SK-N-MC (cell line): ENCODE data around the gene PMPCA.

Experiments
- DNase-seq: peaks from one replicate; pipeline ENCODE4 v3.0.0-alpha.2; 2011; ENCODE audit warnings: low read depth, low spot score
- H3K27ac ChIP-seq: fragments of 200-600 bp; sonication (generic); 2 replicates; pipeline ENCODE4 v1.5.1; 2016; ENCODE audit warnings: mixed run types
- H3K36me3 ChIP-seq: fragments of 200-600 bp; sonication (generic); 2 replicates; pipeline ENCODE4 v1.6.1; 2017; ENCODE audit warnings: antibody characterized with exemption, low read length, mixed read lengths; ENCODE audit not compliant: insufficient read depth
- H3K4me3 ChIP-seq: fragments of 200-600 bp; sonication (generic); 2 replicates; pipeline ENCODE4 v1.5.1; 2016
- H3K9ac ChIP-seq: fragments of 200-600 bp; sonication (generic); 2 replicates; pipeline ENCODE4 v1.8.0; 2017; ENCODE audit warnings: mixed run types, mixed read lengths; ENCODE audit not compliant: insufficient read length
- H3K9me3 ChIP-seq: fragments of 200-600 bp; sonication (generic); 2 replicates; pipeline ENCODE4 v1.6.1; 2017; ENCODE audit warnings: low read depth, mild to moderate bottlenecking, antibody characterized with exemption, low read length, moderate library complexity, mixed read lengths
- EZH2 ChIP-seq: fragments of 200-600 bp; sonication (generic); IDR thresholded peaks from one replicate; pipeline ENCODE4 v1.6.1; 2017; ENCODE audit warnings: antibody characterized with exemption
- FOXP2 ChIP-seq: optimal IDR thresholded peaks from 2 replicates; pipeline ENCODE3; 2011; ENCODE audit warnings: mild to moderate bottlenecking, moderate library complexity; ENCODE audit not compliant: insufficient read depth; ENCODE audit errors: extremely low read length, control extremely low read depth
- POLR2AphosphoS5 ChIP-seq: IDR thresholded peaks from 2 replicates; pipeline ENCODE4 v1.6.1; 2012; ENCODE audit warnings: mild to moderate bottlenecking, low read depth, low read length, borderline replicate concordance

PMPCA gene

DNA sequence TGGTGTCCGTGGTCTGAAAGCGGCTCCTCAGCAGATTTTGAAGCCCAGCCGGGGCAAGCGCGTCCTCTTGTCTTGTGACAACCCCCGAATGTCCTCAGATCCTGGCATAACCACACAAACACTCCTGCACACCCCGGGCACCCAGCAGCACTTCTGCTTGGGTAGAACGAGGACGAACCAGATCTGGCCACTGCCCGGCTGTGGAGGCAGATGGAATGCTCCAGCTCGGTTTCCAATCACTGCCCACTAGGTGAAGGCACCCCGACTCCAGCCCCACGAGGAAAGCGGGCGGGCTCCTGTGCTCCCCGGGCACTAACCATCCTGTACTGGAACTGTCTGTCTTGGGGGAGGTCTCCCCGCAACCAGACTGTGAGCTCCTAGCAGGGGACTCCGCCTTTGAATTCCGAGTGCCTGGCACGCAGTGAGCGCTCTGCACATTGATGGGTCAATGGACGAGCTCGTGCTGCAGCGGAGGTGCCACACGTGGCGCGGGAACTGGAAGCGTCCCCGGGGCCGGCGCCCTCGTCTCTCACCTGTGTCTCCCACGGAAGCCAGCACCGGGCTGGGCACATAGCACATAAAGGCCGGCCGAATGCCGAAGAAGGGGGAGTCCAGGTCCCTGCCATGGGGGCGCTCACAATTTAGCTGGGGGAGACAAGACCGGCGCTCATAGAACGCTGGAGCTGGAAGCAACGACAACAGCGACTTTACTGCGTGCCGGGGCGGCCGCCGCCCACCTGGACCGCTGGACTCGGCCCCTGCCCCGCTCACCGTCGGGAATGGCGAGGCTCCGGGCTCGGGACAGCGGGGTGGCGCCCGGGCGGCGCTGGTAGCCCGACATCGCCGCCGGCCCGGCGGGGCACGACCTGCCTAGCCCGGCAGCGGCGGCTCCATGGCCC is 652 bp upstream of the PMPCA start:
- H3K36me3 ChIP-seq = peaks cover 61% of the 10 kb centered on the region
- no peak for TF ChIP-seq EZH2
- TF ChIP-seq FOXP2 = no peak
- no peak; the same call in 1 of the 2 replicates for TF ChIP-seq POLR2AphosphoS5
- DNase-seq = no peak

DNA sequence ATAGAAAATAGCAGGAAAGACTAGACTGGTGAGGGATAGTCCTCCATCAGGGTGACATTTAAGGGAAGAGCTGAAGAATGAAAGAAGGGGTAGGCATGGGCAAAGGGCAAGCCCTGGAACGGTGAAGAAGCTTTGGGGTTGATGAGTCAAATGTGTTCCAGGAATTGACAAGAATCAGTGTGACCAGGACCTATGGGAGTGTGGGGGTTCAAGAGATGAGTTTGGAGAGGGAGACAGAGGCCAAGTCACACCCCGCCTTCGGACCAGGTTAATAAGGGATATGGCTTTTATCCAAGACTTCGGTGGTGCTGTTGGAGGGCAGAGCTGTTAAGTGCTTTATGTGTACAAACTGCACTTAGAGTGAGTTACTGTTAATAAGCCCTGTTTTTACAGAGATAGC is 920 bp downstream of the PMPCA start:
- H3K4me3 ChIP-seq = peak overlapping the region; percentile 96
- TF ChIP-seq POLR2AphosphoS5 = no peak
- TF ChIP-seq EZH2 = no peak
- no peak for TF ChIP-seq FOXP2
- H3K9me3 ChIP-seq = no peaks in the 10 kb centered on the region
- no peak for DNase-seq
- H3K36me3 ChIP-seq = peaks cover 60% of the 10 kb centered on the region
- H3K27ac ChIP-seq = no peak overlapping the region
- H3K9ac ChIP-seq = peak overlapping the region; percentile 96

More for the DNA sequence above, 652 bp upstream of the PMPCA start:
- H3K4me3 ChIP-seq = peak overlapping the region; percentile 98
- H3K27ac ChIP-seq = peak overlapping the region; percentile 42; the same call in 1 of the 2 replicates
- H3K9me3 ChIP-seq = no peaks in the 10 kb centered on the region
- H3K9ac ChIP-seq = peak overlapping the region; percentile 95

DNA sequence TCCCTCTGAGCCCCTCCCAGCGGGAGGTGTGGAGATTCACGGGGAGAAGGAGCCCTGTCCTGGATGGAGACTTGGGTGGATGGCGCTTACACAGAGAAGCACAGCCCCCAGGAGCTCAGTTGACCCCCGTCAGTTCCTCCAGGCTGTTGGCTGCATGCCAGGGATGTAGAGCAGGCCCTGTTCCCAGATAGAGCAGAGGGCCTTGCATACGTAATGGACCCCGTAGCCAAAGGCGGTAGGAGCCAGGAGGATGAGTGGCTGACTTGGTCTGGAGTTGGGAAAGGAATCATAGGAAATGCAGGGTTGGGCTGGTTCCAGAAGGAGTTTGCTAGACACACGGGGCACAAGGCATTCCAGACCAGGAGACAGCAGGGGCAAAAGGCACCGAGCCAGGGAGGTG is 2.5 kb downstream of the PMPCA start:
- Histone ChIP-seq H3K36me3 (peaks cover 59% of the 10 kb centered on the region), H3K4me3 (no peak overlapping the region), H3K9me3 (no peaks in the 10 kb centered on the region), H3K27ac (no peak overlapping the region), H3K9ac (no peak overlapping the region)
- TF ChIP-seq EZH2 = no peak
- no peak for TF ChIP-seq POLR2AphosphoS5
- no peak for TF ChIP-seq FOXP2
- no peak for DNase-seq

DNA sequence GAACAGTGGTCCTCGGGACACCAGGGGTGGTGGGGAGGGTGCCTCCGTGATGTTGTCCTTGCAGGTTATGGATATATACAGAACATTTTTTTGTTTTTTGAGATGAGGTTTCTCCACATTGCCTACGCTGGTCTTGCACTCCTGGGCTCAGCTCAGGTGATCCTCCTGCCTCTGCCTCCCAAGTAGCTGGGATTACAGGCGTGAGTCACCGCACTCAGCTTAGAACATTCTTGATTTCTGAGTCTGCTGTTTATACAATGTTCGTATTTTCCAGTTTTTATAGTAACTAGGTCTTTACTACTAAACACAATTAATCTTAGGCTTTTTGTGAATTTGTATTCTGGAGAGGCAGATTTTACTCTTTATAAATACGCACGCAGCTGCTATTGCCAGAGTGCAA is 6.0 kb downstream of the PMPCA start:
- Histone ChIP-seq H3K4me3 (no peak overlapping the region), H3K9me3 (no peaks in the 10 kb centered on the region), H3K9ac (no peak overlapping the region), H3K27ac (no peak overlapping the region), H3K36me3 (peaks cover 85% of the 10 kb centered on the region)
- DNase-seq = no peak
- TF ChIP-seq EZH2 = no peak
- TF ChIP-seq FOXP2 = no peak
- TF ChIP-seq POLR2AphosphoS5 = no peak

DNA sequence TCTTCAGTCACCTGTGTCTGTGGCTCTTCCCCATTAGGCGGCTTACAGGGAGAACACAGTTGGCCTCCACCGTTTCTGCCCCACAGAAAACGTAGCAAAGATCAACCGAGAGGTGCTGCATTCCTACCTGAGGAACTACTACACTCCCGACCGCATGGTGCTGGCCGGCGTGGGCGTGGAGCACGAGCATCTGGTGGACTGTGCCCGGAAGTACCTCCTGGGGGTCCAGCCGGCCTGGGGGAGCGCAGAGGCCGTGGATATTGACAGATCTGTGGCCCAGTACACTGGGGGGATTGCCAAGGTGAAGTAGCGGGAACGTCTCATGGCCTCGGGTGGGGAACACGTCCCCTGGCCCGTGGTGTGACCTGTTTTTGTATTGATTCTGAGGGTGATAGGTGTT is 6.5 kb downstream of the PMPCA start:
- no peak for DNase-seq
- no peak overlapping the region for H3K4me3 ChIP-seq
- TF ChIP-seq EZH2 = no peak
- TF ChIP-seq FOXP2 = no peak
- TF ChIP-seq POLR2AphosphoS5 = no peak
- no peak overlapping the region for H3K9ac ChIP-seq
- H3K9me3 ChIP-seq = no peaks in the 10 kb centered on the region
- peaks cover 85% of the 10 kb centered on the region for H3K36me3 ChIP-seq
- no peak overlapping the region for H3K27ac ChIP-seq

DNA sequence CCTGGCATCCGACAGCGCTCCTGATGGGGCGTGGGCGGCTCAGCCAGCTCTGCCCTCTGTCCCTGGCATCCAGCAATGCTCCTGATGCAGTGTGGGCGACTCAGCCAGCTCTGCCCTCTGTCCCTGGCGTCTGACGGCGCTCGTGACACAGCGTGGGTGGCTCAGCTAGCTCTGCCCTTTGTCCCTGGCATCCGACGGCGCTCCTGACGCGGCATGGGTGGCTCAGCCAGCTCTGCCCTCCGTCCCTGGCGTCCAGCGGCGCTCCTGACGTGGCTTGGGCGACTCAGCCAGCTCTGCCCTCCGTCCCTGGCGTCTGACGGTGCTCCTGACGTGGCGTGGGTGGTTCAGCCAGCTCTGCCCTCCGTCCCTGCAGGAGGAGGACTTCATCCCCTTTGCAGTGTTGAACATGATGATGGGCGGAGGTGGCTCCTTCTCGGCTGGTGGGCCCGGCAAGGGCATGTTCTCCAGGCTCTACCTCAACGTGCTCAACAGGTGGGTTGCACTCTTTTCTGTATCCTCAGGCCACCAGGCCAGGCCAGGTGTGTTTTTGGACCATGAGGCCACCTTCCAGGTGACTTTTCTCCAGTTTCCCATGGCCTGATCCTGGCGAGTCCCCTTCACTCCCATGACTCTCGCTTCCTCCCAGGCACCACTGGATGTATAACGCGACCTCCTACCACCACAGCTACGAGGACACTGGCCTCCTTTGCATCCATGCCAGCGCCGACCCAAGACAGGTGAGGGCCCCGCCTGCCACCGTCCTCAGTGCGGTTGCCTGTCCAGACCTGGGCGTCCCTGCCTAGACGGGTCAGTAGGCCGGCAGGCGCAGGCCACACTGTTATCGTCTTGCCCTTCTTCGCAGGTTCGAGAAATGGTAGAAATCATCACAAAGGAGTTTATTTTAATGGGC is 8.0 kb downstream of the PMPCA start:
- TF ChIP-seq EZH2 (no peak), POLR2AphosphoS5 (no peak), FOXP2 (no peak)
- no peak for DNase-seq
- Histone ChIP-seq H3K27ac (no peak overlapping the region), H3K9ac (no peak overlapping the region), H3K36me3 (peaks cover 84% of the 10 kb centered on the region), H3K9me3 (no peaks in the 10 kb centered on the region), H3K4me3 (no peak overlapping the region)

DNA sequence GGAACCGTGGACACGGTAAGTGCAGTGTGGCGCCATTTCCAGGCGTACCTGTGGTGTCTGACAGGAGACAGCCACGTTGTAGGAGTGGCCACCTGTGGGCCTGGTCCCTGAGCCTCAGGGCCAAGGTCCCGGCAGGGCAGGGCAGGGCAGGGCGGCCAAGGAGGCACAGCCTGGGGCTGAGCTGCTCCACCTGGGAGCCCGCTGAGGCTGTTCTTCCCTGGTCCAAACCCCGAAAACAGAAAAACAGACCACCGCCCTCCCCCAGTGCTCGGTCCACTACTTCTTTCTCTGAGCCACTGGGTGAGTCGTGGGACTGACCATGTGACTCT is 8.6 kb downstream of the PMPCA start:
- Histone ChIP-seq H3K9ac (no peak overlapping the region), H3K4me3 (no peak overlapping the region), H3K27ac (no peak overlapping the region), H3K9me3 (no peaks in the 10 kb centered on the region), H3K36me3 (peaks cover 82% of the 10 kb centered on the region)
- TF ChIP-seq FOXP2 (no peak), EZH2 (no peak), POLR2AphosphoS5 (no peak)
- DNase-seq = no peak

DNA sequence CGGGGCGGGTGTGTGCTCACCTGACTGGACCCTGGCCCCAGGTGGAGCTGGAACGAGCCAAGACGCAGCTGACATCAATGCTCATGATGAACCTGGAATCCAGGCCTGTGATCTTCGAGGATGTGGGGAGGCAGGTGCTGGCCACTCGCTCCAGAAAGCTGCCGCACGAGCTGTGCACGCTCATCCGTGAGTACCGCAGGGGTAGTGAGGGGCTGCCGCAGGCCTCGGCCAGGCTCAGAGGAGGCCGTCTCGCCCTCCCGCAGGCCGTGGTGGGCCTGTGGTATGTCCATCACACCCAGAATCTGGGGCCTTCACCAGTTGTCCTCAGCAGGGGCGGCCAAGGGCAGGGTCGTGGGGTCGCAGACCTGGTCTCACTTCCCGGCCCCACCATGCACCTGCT is 11.3 kb downstream of the PMPCA start:
- H3K9me3 ChIP-seq = no peaks in the 10 kb centered on the region
- no peak overlapping the region for H3K4me3 ChIP-seq
- TF ChIP-seq POLR2AphosphoS5 = no peak
- no peak for TF ChIP-seq EZH2
- TF ChIP-seq FOXP2 = no peak
- DNase-seq = no peak
- no peak overlapping the region for H3K9ac ChIP-seq
- no peak overlapping the region for H3K27ac ChIP-seq
- H3K36me3 ChIP-seq = peaks cover 63% of the 10 kb centered on the region; the same call in 1 of the 2 replicates
